ENCODE data around the gene TMEM52. TPM values are rescaled to one million over a fixed set of nuclear protein-coding genes. Genes with fewer than 3 reads are reported as not detected.

TMEM52 gene
- total and polyA plus RNA-seq, 2 experiments from 2014 or later, result 4.2 to 7.1 TPM

DNA sequence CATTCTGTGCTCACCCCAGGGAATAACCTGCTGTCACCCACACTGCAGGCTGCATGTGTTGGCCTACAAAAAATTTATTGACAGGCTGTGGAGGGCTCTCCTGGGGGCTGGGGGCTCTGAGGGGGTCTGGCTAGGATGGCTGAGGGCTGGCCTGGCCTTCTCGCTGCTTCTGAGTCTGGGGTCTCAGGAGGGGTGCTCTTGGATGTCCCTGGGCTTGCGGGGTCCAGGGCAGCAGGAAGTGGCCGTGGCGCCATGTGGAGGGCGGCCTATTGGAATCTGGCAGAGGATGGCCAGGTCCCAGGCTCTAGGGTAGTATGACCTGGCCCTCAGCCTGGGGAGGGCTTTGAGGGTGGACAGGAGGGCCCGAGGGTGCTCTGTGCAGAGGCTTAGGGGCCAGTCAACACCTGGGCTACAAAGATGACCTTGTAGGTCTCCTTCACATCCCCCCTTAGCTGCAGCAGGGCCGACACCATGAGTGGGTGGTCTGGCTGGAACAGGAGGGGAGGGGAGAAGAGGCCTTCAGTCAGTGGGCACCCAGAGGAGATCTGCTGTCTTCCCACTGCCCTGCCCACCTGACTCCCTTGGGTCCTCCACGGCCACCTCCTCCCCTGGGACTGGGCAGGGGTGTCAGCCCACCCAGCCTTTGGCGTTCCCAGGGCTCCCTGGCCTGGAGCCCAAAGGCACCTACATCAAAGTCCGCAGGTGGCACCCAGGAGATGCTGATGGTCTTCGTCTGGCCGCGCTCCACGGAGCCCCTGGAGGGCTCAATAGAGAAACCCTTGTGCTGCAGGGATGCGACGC, 3.0 kb upstream of the TMEM52 start:
- TF ChIP-seq, protein P1, sequence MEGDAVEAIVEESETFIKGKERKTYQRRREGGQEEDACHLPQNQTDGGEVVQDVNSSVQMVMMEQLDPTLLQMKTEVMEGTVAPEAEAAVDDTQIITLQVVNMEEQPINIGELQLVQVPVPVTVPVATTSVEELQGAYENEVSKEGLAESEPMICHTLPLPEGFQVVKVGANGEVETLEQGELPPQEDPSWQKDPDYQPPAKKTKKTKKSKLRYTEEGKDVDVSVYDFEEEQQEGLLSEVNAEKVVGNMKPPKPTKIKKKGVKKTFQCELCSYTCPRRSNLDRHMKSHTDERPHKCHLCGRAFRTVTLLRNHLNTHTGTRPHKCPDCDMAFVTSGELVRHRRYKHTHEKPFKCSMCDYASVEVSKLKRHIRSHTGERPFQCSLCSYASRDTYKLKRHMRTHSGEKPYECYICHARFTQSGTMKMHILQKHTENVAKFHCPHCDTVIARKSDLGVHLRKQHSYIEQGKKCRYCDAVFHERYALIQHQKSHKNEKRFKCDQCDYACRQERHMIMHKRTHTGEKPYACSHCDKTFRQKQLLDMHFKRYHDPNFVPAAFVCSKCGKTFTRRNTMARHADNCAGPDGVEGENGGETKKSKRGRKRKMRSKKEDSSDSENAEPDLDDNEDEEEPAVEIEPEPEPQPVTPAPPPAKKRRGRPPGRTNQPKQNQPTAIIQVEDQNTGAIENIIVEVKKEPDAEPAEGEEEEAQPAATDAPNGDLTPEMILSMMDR (IDR thresholded peaks at IDR 0.05; ENCODE audit: low read depth, low read length), result no peak
- DNase-seq (ENCODE audit: low read depth in 1 of 2, low spot score in 1 of 2), result no peak
- no peak overlapping the region for H3K27ac ChIP-seq
- H3K36me3 ChIP-seq, result no peaks in the 10 kb centered on the region
- H3K9me3 ChIP-seq (ENCODE audit: low read depth), result no peaks in the 10 kb centered on the region
- H3K4me3 ChIP-seq, result no peak overlapping the region
- H3K4me1 ChIP-seq (ENCODE audit: low read depth), result peaks cover 2% of the 10 kb centered on the region
- H3K27me3 ChIP-seq, result no peaks in the 10 kb centered on the region

DNA sequence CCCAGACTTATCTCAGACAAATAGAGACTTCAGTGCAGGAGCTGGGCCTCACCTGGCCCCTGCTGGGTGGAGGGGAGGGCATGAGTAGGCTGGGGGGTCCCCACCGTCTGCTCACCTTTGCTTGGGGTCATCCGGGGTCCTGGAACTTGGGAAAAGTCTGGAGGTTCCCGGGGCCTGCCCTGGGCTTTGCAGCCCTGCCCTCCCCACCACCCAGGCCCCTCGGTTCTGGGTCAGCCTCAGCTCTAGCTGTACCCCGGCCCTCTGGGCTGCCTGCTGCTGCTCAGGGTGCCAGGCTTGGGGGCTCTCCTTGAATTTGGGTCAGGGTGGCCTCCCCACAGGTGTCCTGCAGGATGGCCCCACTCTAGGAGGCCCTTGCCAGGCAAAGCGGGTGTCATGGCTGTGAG, 2.4 kb upstream of the TMEM52 start:
- Histone ChIP-seq H3K4me1 (ENCODE audit: low read depth) (peaks cover 2% of the 10 kb centered on the region), H3K9me3 (ENCODE audit: low read depth) (no peaks in the 10 kb centered on the region), H3K4me3 (no peak overlapping the region), H3K36me3 (no peaks in the 10 kb centered on the region), H3K27ac (no peak overlapping the region), H3K27me3 (no peaks in the 10 kb centered on the region)
- TF ChIP-seq, protein P1 (IDR thresholded peaks at IDR 0.05; ENCODE audit: low read depth, low read length), result no peak
- no peak for DNase-seq (ENCODE audit: low read depth in 1 of 2, low spot score in 1 of 2)

DNA sequence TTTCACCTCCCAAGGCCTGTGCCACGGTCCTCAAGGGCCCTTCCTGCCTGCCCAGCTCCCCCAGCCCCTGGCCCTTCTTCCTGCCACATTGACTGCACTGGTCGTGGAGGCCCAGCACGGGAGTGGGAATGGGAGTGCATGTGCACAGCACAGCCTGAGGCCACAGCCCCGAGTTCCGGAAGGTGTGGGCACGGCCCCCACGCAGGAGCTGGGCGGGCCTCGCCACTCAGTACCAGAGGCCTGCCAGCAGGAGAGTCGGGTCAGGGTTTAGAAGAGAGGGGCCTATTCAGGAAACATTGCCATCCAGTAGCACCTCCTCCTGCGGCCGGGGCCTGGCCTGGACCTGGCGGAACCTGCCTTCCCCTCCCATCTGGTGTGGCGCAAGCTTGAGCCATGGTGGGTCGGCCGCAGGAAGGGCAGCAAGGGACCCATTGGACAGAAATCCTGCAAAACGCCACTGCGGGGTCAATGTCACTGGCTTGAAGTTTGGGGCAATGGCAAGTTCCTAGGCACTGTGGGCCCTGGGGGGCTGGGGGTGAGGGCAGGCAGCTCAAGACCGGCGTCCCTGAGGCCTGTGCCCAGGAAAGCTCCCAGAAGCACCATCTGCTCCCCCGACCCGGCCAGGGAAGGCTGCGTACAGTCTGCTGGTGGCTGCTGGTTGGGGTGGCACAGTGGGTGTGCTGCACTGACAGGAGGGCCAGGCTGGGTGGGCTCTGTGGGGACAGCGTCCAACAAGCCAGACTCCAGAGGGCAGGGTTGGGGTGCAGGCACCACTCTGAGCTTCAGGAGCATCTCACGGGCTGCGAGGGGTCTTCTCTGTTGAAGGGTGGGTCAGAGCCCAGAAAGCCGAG, 1.8 kb upstream of the TMEM52 start:
- Histone ChIP-seq H3K27me3 (no peaks in the 10 kb centered on the region), H3K36me3 (no peaks in the 10 kb centered on the region), H3K4me1 (ENCODE audit: low read depth) (peaks cover 2% of the 10 kb centered on the region), H3K4me3 (no peak overlapping the region), H3K27ac (no peak overlapping the region), H3K9me3 (ENCODE audit: low read depth) (no peaks in the 10 kb centered on the region)
- DNase-seq (ENCODE audit: low read depth in 1 of 2, low spot score in 1 of 2), result no peak
- TF ChIP-seq, protein P1 (IDR thresholded peaks at IDR 0.05; ENCODE audit: low read depth, low read length), result no peak

DNA sequence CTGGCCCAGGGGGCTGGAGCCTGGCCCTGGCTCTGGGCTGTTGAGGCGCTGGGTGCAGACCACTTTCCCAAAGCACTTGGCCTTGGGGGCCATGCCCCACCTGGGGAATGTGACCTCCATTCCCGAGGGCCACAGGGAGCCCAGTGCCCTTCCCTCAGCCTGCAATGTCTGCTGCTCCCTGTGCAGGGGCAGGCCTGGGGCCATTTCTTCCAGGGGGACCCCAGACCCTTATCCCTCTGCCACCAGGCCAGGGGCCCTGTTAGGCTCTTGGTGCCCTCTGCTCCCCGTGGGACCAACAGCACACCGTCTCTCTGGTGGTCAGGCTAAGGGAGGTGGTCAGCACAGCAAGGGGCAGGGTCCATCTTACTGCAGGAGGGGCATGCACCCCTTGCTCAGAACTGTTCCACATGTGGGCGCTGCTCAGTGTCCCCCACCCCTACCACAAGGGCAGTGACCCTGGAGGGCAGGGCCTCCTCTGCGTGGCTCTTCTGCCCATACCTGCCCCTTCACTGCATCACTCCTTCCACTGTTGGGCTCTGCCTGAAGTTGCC, 1.1 kb upstream of the TMEM52 start:
- Histone ChIP-seq H3K4me1 (ENCODE audit: low read depth) (peaks cover 2% of the 10 kb centered on the region), H3K9me3 (ENCODE audit: low read depth) (no peaks in the 10 kb centered on the region), H3K36me3 (no peaks in the 10 kb centered on the region), H3K27ac (no peak overlapping the region), H3K27me3 (no peaks in the 10 kb centered on the region), H3K4me3 (no peak overlapping the region)
- DNase-seq (ENCODE audit: low read depth in 1 of 2, low spot score in 1 of 2), result no peak
- TF ChIP-seq, protein P1 (IDR thresholded peaks at IDR 0.05; ENCODE audit: low read depth, low read length), result no peak

DNA sequence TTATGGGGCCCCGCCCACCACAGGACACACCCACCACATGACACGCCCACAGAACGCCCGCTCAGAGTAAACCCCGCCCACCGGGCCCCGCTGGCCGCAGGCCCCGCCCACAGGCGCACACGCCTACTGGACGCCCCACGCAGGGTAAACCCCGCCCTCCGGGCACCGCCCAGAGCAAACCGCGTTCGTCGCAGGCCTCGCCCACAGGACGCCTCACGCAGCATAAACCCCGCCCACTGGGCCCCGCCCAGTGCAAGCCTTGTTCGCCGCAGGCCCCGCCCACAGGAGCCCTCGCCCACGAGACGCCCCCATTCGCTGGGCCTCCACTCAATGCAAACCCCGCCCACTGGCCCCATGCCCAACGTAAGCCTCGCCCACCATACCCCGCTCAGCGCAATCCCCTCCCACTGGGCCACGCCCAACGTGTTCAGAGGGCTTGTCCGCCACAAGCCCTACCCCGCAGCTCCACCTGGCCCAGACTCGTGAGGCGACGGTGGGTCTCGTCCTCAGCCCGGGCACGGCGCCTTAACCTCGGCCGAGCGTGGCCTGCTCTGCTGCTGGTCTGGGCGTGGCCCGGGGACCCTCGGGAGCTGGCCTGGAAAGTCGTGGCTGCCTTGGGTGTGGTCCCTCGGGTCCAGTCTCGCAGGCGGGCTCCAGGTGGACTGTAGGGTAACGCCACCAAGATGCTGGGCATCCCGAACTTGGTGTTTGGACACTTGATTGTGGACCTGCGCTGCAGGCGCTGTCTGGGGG, 401 bp upstream of the TMEM52 start:
- TF ChIP-seq, protein P1 (IDR thresholded peaks at IDR 0.05; ENCODE audit: low read depth, low read length), result no peak
- Histone ChIP-seq H3K4me1 (ENCODE audit: low read depth) (peaks cover 9% of the 10 kb centered on the region), H3K27me3 (no peaks in the 10 kb centered on the region), H3K4me3 (peak overlapping the region; percentile 36), H3K27ac (no peak overlapping the region), H3K9me3 (ENCODE audit: low read depth) (no peaks in the 10 kb centered on the region), H3K36me3 (no peaks in the 10 kb centered on the region)
- peak; percentile 98 to 100 for DNase-seq (ENCODE audit: low read depth in 1 of 2, low spot score in 1 of 2)

Measured in cardiac muscle cell (in vitro differentiated cells and primary cell).